Esophagus muscularis mucosa (tissue), 3 donors: ENCODE data around the gene OR52I1.

Source experiments
- POLR2A ChIP-seq: fragments of 450-650 bp; IDR thresholded peaks from one replicate; pipeline ENCODE4 v1.6.1; 2017; ENCODE audit warnings: antibody characterized with exemption, moderate library complexity, mild to moderate bottlenecking, low read depth
- TF ChIP-seq, protein P1 (sequence below), 3 experiments: fragments of 200-600 bp in 2 of 3; fragments of 450-650 bp in 1 of 3; sonication (generic) in 2 of 3; IDR thresholded peaks; one replicate each; pipeline ENCODE4 v1.5.1; 2017 to 2019; ENCODE audit warnings: antibody characterized with exemption in 3 of 3, mild to moderate bottlenecking in 2 of 3, moderate library complexity in 1 of 3

- TF ChIP-seq POLR2A = no peak
- TF ChIP-seq, protein P1, sequence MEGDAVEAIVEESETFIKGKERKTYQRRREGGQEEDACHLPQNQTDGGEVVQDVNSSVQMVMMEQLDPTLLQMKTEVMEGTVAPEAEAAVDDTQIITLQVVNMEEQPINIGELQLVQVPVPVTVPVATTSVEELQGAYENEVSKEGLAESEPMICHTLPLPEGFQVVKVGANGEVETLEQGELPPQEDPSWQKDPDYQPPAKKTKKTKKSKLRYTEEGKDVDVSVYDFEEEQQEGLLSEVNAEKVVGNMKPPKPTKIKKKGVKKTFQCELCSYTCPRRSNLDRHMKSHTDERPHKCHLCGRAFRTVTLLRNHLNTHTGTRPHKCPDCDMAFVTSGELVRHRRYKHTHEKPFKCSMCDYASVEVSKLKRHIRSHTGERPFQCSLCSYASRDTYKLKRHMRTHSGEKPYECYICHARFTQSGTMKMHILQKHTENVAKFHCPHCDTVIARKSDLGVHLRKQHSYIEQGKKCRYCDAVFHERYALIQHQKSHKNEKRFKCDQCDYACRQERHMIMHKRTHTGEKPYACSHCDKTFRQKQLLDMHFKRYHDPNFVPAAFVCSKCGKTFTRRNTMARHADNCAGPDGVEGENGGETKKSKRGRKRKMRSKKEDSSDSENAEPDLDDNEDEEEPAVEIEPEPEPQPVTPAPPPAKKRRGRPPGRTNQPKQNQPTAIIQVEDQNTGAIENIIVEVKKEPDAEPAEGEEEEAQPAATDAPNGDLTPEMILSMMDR (IDR thresholded peaks at IDR 0.05) = no peak
Observed at GRCh38 chr11:4551346-4551979, 42.4 kb upstream of the OR52I1 start.
